GM12878 (cell line): Measurements from ENCODE around the gene FAM227A. TPM values are rescaled to one million over a fixed set of nuclear protein-coding genes. Genes with fewer than 3 reads are reported as not detected.

ENCODE experiments used
- ATAC-seq: fragments of 200-7000 bp; cut with Tn5 transposase; 3 replicates; pipeline ENCODE4 v1.9.1; 2020; ENCODE audit warnings: mild to moderate bottlenecking, moderate library complexity
- BruUV-seq: library from RNA; stranded (reverse); fragments of 400-500 nt; replicated peaks from 2 replicates; lab custom pipeline; 2021; lab: Mats Ljungman, UMichigan
- CTCF ChIA-PET: fragments of 300-600 bp; sonication (Branson Sonifier 250); formaldehyde crosslinking; extraction: SDS; loops from one replicate; lab custom pipeline; 2021; ENCODE audit warnings: inconsistent platforms; lab: Yijun Ruan, JAX
- POLR2A ChIA-PET: fragments of 350-600 bp; formaldehyde crosslinking; extraction: SDS; loops from one replicate; lab custom pipeline; 2021; ENCODE audit warnings: inconsistent platforms; lab: Charles Lee
- RAD21 ChIA-PET: fragments of 300-600 bp; sonication (Branson Sonifier 250); formaldehyde crosslinking; loops from one replicate; lab custom pipeline; 2023; ENCODE audit warnings: antibody characterized with exemption; ENCODE audit not compliant: unreplicated experiment; lab: Charles Lee
- SMC1A ChIA-PET: fragments of 300-600 bp; sonication (Branson Sonifier 250); formaldehyde crosslinking; loops from one replicate; lab custom pipeline; 2023; ENCODE audit not compliant: unreplicated experiment, uncharacterized antibody; lab: Charles Lee
- DNase-seq: peaks from one replicate; pipeline ENCODE4 v3.0.0-alpha.2; 2011; ENCODE audit warnings: low read depth, low spot score
- FAIRE-seq: peaks from 3 replicates; lab custom pipeline; 2011; peaks lifted over from hg19 to GRCh38; lab: Jason Lieb, UNC
- H2AFZ ChIP-seq: 2 replicates; pipeline ENCODE4 v1.6.0; 2011; ENCODE audit warnings: low read depth, low read length, control low read depth; ENCODE audit not compliant: control insufficient read depth
- H3K27ac ChIP-seq: 2 replicates; pipeline ENCODE4 v1.5.1; 2011; ENCODE audit warnings: control low read depth; ENCODE audit not compliant: control insufficient read depth, insufficient read depth
- H3K27me3 ChIP-seq, 2 experiments: replicated peaks in 1 of 2; 2 replicates each; pipeline versions ENCODE4 v1.6.0 to v1.6.1; 2011; ENCODE audit warnings: low read length in 1 of 2; ENCODE audit not compliant: control insufficient read depth in 2 of 2, insufficient read depth in 2 of 2
- H3K36me3 ChIP-seq, 2 experiments: 2 replicates each; pipeline ENCODE4 v1.5.1; 2011; ENCODE audit warnings: low read length in 1 of 2; ENCODE audit not compliant: control insufficient read depth in 2 of 2, insufficient read depth in 2 of 2
- H3K4me1 ChIP-seq: 2 replicates; pipeline ENCODE4 v1.6.1; 2011; ENCODE audit warnings: mild to moderate bottlenecking, low read length, moderate library complexity, mixed read lengths; ENCODE audit not compliant: control insufficient read depth, insufficient read depth
- H3K4me2 ChIP-seq: 2 replicates; pipeline ENCODE4 v1.6.0; 2011; ENCODE audit warnings: control low read depth; ENCODE audit not compliant: control insufficient read depth, insufficient read depth
- H3K4me3 ChIP-seq: fragments of 200-600 bp; sonication (generic); 2 replicates; pipeline ENCODE4 v1.5.1; 2016
- H3K79me2 ChIP-seq: 2 replicates; pipeline ENCODE4 v1.6.0; 2011; ENCODE audit warnings: low read length; ENCODE audit not compliant: control insufficient read depth, insufficient read depth
- H3K9ac ChIP-seq: 2 replicates; pipeline ENCODE4 v1.8.0; 2011; ENCODE audit warnings: low read length, control low read depth, mixed read lengths; ENCODE audit not compliant: control insufficient read depth, insufficient read depth
- H3K9me3 ChIP-seq: replicated peaks from 3 replicates; pipeline ENCODE4 v1.5.1; 2011; ENCODE audit warnings: mild to moderate bottlenecking, low read length; ENCODE audit not compliant: control insufficient read depth, insufficient read depth
- H4K20me1 ChIP-seq: 2 replicates; pipeline ENCODE4 v1.6.0; 2011; ENCODE audit not compliant: control insufficient read depth, insufficient read depth
- BHLHE40 ChIP-seq, 2 experiments: fragments of 450-650 bp in 1 of 2; IDR thresholded peaks; 2 replicates each; pipeline ENCODE4 v1.6.1; 2011 to 2017; ENCODE audit warnings: low read depth in 2 of 2, borderline replicate concordance in 1 of 2, improper control_type of control experiment in 1 of 2, low read length in 1 of 2, mild to moderate bottlenecking in 1 of 2
- CBX3 ChIP-seq: fragments of 200-600 bp; sonication (generic); IDR thresholded peaks from 2 replicates; pipeline ENCODE4 v1.6.1; 2016; ENCODE audit warnings: low read depth, borderline replicate concordance
- IKZF1 ChIP-seq: fragments of 450-650 bp; conservative IDR thresholded peaks from 2 replicates; pipeline ENCODE4 v1.6.1; 2017; ENCODE audit warnings: antibody characterized with exemption, mild to moderate bottlenecking
- IKZF2 ChIP-seq, 2 experiments: fragments of 450-650 bp; IDR thresholded peaks; 2 replicates each; pipeline ENCODE4 v1.6.1; 2017; ENCODE audit warnings: mild to moderate bottlenecking in 2 of 2, moderate library complexity in 2 of 2
- JUNB ChIP-seq: IDR thresholded peaks from 2 replicates; pipeline ENCODE4 v1.6.1; 2016; ENCODE audit warnings: antibody characterized with exemption, mild to moderate bottlenecking
- MEF2A ChIP-seq: IDR thresholded peaks from 2 replicates; pipeline ENCODE4 v1.6.1; 2011; ENCODE audit warnings: low read depth, mild to moderate bottlenecking, low read length, moderate library complexity; ENCODE audit not compliant: insufficient read depth
- NR2C1 ChIP-seq: fragments of 450-650 bp; IDR thresholded peaks from 2 replicates; pipeline ENCODE4 v1.6.1; 2017; ENCODE audit warnings: antibody characterized with exemption, mild to moderate bottlenecking, moderate library complexity
- RAD21 ChIP-seq: IDR thresholded peaks from 2 replicates; pipeline ENCODE4 v1.6.1; 2011; ENCODE audit warnings: mild to moderate bottlenecking, low read depth, low read length, moderate library complexity; ENCODE audit not compliant: insufficient read depth
- RELB ChIP-seq: fragments of 450-650 bp; IDR thresholded peaks from 2 replicates; pipeline ENCODE4 v1.6.1; 2017; ENCODE audit warnings: low read depth, mild to moderate bottlenecking, moderate library complexity
- SRF ChIP-seq, 2 experiments: IDR thresholded peaks; 2 replicates each; pipeline ENCODE4 v1.6.1; 2011; ENCODE audit warnings: low read depth in 2 of 2, low read length in 2 of 2, mild to moderate bottlenecking in 1 of 2, moderate library complexity in 1 of 2
- SUZ12 ChIP-seq: fragments of 200-600 bp; sonication (generic); IDR thresholded peaks from one replicate; pipeline ENCODE4 v1.6.1; 2018; ENCODE audit warnings: antibody characterized with exemption, mild to moderate bottlenecking; ENCODE audit not compliant: unreplicated experiment
- WRNIP1 ChIP-seq: IDR thresholded peaks from 2 replicates; pipeline ENCODE4 v1.6.1; 2011; ENCODE audit warnings: low read depth, low read length, improper control_type of control experiment, borderline replicate concordance
- YY1 ChIP-seq: IDR thresholded peaks from 2 replicates; pipeline ENCODE4 v1.6.1; 2011; ENCODE audit warnings: low read depth, mild to moderate bottlenecking, low read length
- ZSCAN29 ChIP-seq: fragments of 450-650 bp; IDR thresholded peaks from 2 replicates; pipeline ENCODE4 v1.6.1; 2017; ENCODE audit warnings: mild to moderate bottlenecking, moderate library complexity
- WGBS: methylation state at CpG from one replicate; pipeline ENCODE4 v1.1.6; 2016; ENCODE audit warnings: low lambda C conversion rate; ENCODE audit not compliant: insufficient replicate concordance, insufficient coverage; ENCODE audit errors: missing lambda C conversion rate; 5-methylcytosine and 5-hydroxymethylcytosine counted together
- in situ Hi-C: fragments of 300-500 bp; cut with MboI; formaldehyde crosslinking; loops from 9 replicates; pipeline ENCODE4 v1.14.3; 2018; ENCODE audit warnings: mixed read lengths
- intact Hi-C: fragments of 100-400 bp; cut with micrococcal nuclease; formaldehyde crosslinking; loops from one replicate; pipeline ENCODE4 v1.14.2; 2022; ENCODE audit not compliant: unreplicated experiment
- polyA plus RNA-seq, 11 experiments: library from polyadenylated mRNA; depleted of rRNA in 4 of 11; unstranded in 6 of 11; stranded (reverse) in 5 of 11; fragments of >200 nt; fragmentation: Nextera tagmentation in 4 of 11; fragmentation: Illumina TruSeq in 1 of 11; extraction: Ambion mirVana in 4 of 11; extraction: Trizol in 1 of 11; gene quantifications; 1 replicate in 1 of 11; 2 replicates in 10 of 11; pipeline versions ENCODE4 v1.2.1 to v1.2.3, GENCODE V29; 2011 to 2016; ENCODE audit warnings: inconsistent platforms in 2 of 11, missing spikeins in 2 of 11, low read depth in 1 of 11
- total RNA-seq, 4 experiments: library from RNA; depleted of rRNA in 3 of 4; stranded (reverse); fragments of >200 nt in 3 of 4; fragmentation: Illumina TruSeq in 1 of 4; extraction: Trizol in 1 of 4; gene quantifications; 2 replicates each; pipeline versions ENCODE4 v1.2.1 to v1.2.3, GENCODE V29; 2013 to 2021

Gene FAM227A
- total and polyA plus RNA-seq, 10 of the 15 experiments (the other 5 are each of a cell fraction or from before 2014, with no cell fraction given), result 0.02 to 0.59 (median 0.25) TPM

DNA sequence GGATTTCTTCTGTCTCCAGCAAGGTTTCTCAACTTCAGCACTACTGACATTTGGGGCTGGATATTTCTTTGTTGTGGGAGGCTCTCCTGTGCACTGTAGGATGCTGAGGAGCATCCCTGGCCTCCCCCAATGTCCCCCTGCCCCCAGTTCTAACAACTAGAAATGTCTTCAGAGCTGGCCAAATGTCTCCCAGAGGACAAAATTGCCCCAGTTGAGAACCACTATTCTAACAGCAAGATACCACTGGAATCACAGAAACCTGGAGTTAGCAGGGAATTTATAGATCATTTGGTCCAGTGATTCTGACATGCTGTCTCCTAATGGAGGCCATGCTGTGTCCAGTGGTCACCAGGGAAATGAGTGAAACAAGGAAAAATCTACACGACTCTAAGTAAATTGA, 54.0 kb downstream of the FAM227A start:
- ATAC-seq (no peak), DNase-seq (no peak), FAIRE-seq (no peak)
- H2AFZ ChIP-seq, result no peak overlapping the region
- no TSS peak for BruUV-seq
- H3K79me2 ChIP-seq, result no peaks in the 10 kb centered on the region
- H3K9ac ChIP-seq, result no peak overlapping the region
- SMC1A ChIA-PET, result no interaction called here
- H3K36me3 ChIP-seq, result no peaks in the 10 kb centered on the region
- POLR2A ChIA-PET, result no interaction called here
- H3K4me3 ChIP-seq, result no peak overlapping the region
- no peaks in the 10 kb centered on the region for H3K4me1 ChIP-seq
- 28% methylated on average over 1 of the region's 1 CpG for WGBS
- intact Hi-C loops (no loop called here), in situ Hi-C loops (no loop called here)
- H3K4me2 ChIP-seq, result no peak overlapping the region
- RAD21 ChIA-PET, result no interaction called here
- CTCF ChIA-PET, result no interaction called here
- no peaks in the 10 kb centered on the region for H4K20me1 ChIP-seq
- H3K27ac ChIP-seq, result no peak overlapping the region
- peaks cover 0 to 3% of the 10 kb centered on the region in 2 experiments; a peak in 2 of 4 replicates for H3K27me3 ChIP-seq
- H3K9me3 ChIP-seq, result no peaks in the 10 kb centered on the region
- TF ChIP-seq RAD21 (no peak), WRNIP1 (no peak), IKZF2 (IDR thresholded peaks at IDR 0.05) (no peak), YY1 (no peak), JUNB (no peak), SUZ12 (no peak), CBX3 (no peak)

DNA sequence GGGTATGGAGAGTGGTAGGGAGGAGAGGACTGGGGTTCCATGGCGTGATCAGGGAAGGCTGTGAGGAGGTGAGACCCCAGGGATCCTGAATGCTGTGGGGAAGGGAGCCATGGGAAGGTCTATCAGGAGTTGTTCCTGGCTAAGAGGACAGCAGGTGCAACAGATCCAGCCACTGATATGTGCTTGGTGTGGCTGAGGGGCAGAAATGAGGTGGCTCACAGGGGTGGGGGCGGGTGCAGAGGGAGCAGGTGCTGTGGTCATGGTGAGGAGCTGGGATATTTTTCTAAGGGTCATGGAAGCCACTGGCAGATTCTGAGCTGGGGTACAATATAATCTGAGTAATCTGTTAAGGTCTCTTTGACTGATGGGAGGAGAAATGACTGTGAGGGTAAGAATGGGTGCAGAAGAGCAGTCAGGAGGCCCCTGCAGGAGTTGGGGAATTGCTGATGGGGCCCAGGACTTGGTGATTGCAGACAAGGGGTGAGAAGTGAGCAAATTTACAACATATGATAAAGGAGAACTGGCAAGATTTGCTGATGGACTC, 54.9 kb downstream of the FAM227A start:
- WGBS, result 0% methylated on average over 2 of the region's 2 CpGs
- Histone ChIP-seq H3K4me2 (no peak overlapping the region), H4K20me1 (no peaks in the 10 kb centered on the region), H3K4me3 (no peak overlapping the region), H3K36me3 (no peaks in the 10 kb centered on the region), H3K27ac (no peak overlapping the region), H3K4me1 (no peaks in the 10 kb centered on the region), H2AFZ (no peak overlapping the region), H3K27me3 (peaks cover 0 to 3% of the 10 kb centered on the region in 2 experiments; a peak in 2 of 4 replicates), H3K79me2 (no peaks in the 10 kb centered on the region), H3K9ac (no peak overlapping the region), H3K9me3 (no peaks in the 10 kb centered on the region)
- intact Hi-C loops, result no loop called here
- TF ChIP-seq BHLHE40 (IDR thresholded peaks at IDR 0.05; ENCODE audit: borderline replicate concordance in 1 of 2, low read depth in 2 of 2, low read length in 1 of 2) (no peak), ZSCAN29 (no peak), IKZF1 (no peak), RELB (no peak), NR2C1 (no peak), MEF2A (no peak), SRF (IDR thresholded peaks at IDR 0.05; ENCODE audit: low read depth in 2 of 2, low read length in 2 of 2) (no peak)
- in situ Hi-C loops, result no loop called here
- ChIA-PET POLR2A (no interaction called here), RAD21 (no interaction called here), CTCF (interaction anchor here (0.5 kb wide), 1 partner anchor 133 kb away, joined by 3 read pairs; the partner anchor contains the start of gene KDELR3), SMC1A (no interaction called here)
- no peak for DNase-seq
- FAIRE-seq, result no peak
- ATAC-seq, result no peak
- BruUV-seq, result no TSS peak
